Esophagus (tissue), 2 donors: Measurements from ENCODE around the gene SLC16A10. TPM values are rescaled to one million over a fixed set of nuclear protein-coding genes. Genes with fewer than 3 reads are reported as not detected.
"Not testable (repeated sequence)": the region's sequence is repeated elsewhere in the genome, so short reads cannot be mapped to it uniquely, and the experiment has no call there.

Source experiments
- H3K27ac ChIP-seq, 2 donors: one replicate each; pipeline ENCODE4 v1.5.1; 2013; ENCODE audit warnings: low read depth in 2 of 2, mild to moderate bottlenecking in 2 of 2, inconsistent platforms in 1 of 2, low read length in 1 of 2, moderate library complexity in 1 of 2
- H3K27me3 ChIP-seq, 2 donors: one replicate each; pipeline ENCODE4 v1.6.1; 2013; ENCODE audit warnings: low read length in 2 of 2, control low read depth in 1 of 2, mild to moderate bottlenecking in 1 of 2; ENCODE audit not compliant: insufficient read depth in 2 of 2, control insufficient read depth in 1 of 2
- H3K36me3 ChIP-seq, 2 donors: one replicate each; pipeline ENCODE4 v1.6.1; 2013; ENCODE audit warnings: low read length in 1 of 2; ENCODE audit not compliant: control insufficient read depth in 2 of 2, insufficient read depth in 2 of 2
- H3K4me1 ChIP-seq, 2 donors: one replicate each; pipeline ENCODE4 v1.6.1; 2013; ENCODE audit warnings: low read length in 1 of 2; ENCODE audit not compliant: control insufficient read depth in 2 of 2, insufficient read depth in 2 of 2
- H3K4me3 ChIP-seq, 2 donors: one replicate each; pipeline ENCODE4 v1.5.1; 2013; ENCODE audit warnings: low read length in 2 of 2, mild to moderate bottlenecking in 2 of 2, low read depth in 1 of 2, moderate library complexity in 1 of 2
- H3K9me3 ChIP-seq, 2 donors: one replicate each; pipeline ENCODE4 v1.6.1; 2013; ENCODE audit warnings: mild to moderate bottlenecking in 2 of 2, low read depth in 1 of 2, low read length in 1 of 2, moderate library complexity in 1 of 2; ENCODE audit not compliant: control insufficient read depth in 2 of 2, insufficient read depth in 1 of 2
- WGBS, 2 donors: extraction: QIAGEN DNeasy Blood & Tissue Kit; methylation state at CpG; one replicate each; pipeline ENCODE4 v1.1.7; 2013; 5-methylcytosine and 5-hydroxymethylcytosine counted together
- polyA plus RNA-seq, 2 donors: library from polyadenylated mRNA; stranded (reverse); fragments of 200-250 nt; gene quantifications; one replicate each; pipeline ENCODE4 v1.2.3, GENCODE V29; 2013
- donor health status: healthy with polysubstance abuse.
- donor health status: Bipolar disorder and iron deficiency.

Gene SLC16A10
- polyA plus RNA-seq, 2 donors: 0.18 to 0.41 TPM

- Histone ChIP-seq H3K4me1 (no peaks in the 10 kb centered on the region), H3K27me3 (no peaks in the 10 kb centered on the region), H3K36me3 (no peaks in the 10 kb centered on the region), H3K27ac (no peak overlapping the region), H3K4me3 (no peak overlapping the region), H3K9me3 (no peaks in the 10 kb centered on the region)
- WGBS, 2 donors: 62 to 73% methylated on average over 7 of the region's 7 CpGs
These were observed 35.4 kb downstream of the SLC16A10 start for GRCh38 chr6:111122458-111123286.

- no peaks in the 10 kb centered on the region for H3K4me1 ChIP-seq
- no peak overlapping the region for H3K4me3 ChIP-seq
- H3K9me3 ChIP-seq: no peaks in the 10 kb centered on the region
- H3K36me3 ChIP-seq: no peaks in the 10 kb centered on the region
- WGBS, 2 donors: 74 to 76% methylated on average over 4 of the region's 4 CpGs
- H3K27ac ChIP-seq: no peak overlapping the region
- no peaks in the 10 kb centered on the region for H3K27me3 ChIP-seq
These were observed 37.1 kb downstream of the SLC16A10 start for GRCh38 chr6:111124406-111124805.

GRCh38 chr6:111129013-111129412, 41.7 kb downstream of the SLC16A10 start:
- Histone ChIP-seq H3K9me3 (no peaks in the 10 kb centered on the region), H3K27ac (no peak overlapping the region), H3K27me3 (no peaks in the 10 kb centered on the region), H3K4me3 (no peak overlapping the region), H3K4me1 (no peaks in the 10 kb centered on the region), H3K36me3 (no peaks in the 10 kb centered on the region)
- 27 to 37% methylated on average over 1 of the region's 1 CpG for WGBS, 2 donors

- H3K27ac ChIP-seq, H3K27me3 ChIP-seq, H3K36me3 ChIP-seq, H3K4me3 ChIP-seq, H3K9me3 ChIP-seq, H3K4me1 ChIP-seq: not testable (repeated sequence)
- 96 to 97% methylated on average over 11 of the region's 11 CpGs for WGBS, 2 donors
These were observed 43.7 kb downstream of the SLC16A10 start for GRCh38 chr6:111131018-111131417.

- 36% methylated on average over 2 of the region's 2 CpGs for WGBS, 2 donors
- not testable (repeated sequence) for H3K4me1 ChIP-seq, H3K4me3 ChIP-seq, H3K36me3 ChIP-seq, H3K27me3 ChIP-seq, H3K27ac ChIP-seq, H3K9me3 ChIP-seq
These were observed 45.4 kb downstream of the SLC16A10 start for GRCh38 chr6:111132669-111133068.

GRCh38 chr6:111134236-111134869, 47.0 kb downstream of the SLC16A10 start:
- 67 to 84% methylated on average over 6 of the region's 6 CpGs for WGBS, 2 donors
- H3K27me3 ChIP-seq, H3K4me3 ChIP-seq, H3K36me3 ChIP-seq, H3K9me3 ChIP-seq, H3K4me1 ChIP-seq, H3K27ac ChIP-seq: not testable (repeated sequence)

GRCh38 chr6:111137489-111138093, 50.3 kb downstream of the SLC16A10 start:
- H3K36me3 ChIP-seq, H3K27me3 ChIP-seq, H3K4me3 ChIP-seq, H3K9me3 ChIP-seq, H3K27ac ChIP-seq, H3K4me1 ChIP-seq: not testable (repeated sequence)
- 80 to 81% methylated on average over 14 of the region's 14 CpGs for WGBS, 2 donors

- Histone ChIP-seq H3K9me3 (no peaks in the 10 kb centered on the region), H3K27ac (no peak overlapping the region), H3K27me3 (no peaks in the 10 kb centered on the region), H3K36me3 (no peaks in the 10 kb centered on the region), H3K4me1 (no peaks in the 10 kb centered on the region), H3K4me3 (no peak overlapping the region)
- WGBS, 2 donors: 74 to 77% methylated on average over 3 of the region's 3 CpGs
These were observed 60.1 kb downstream of the SLC16A10 start for GRCh38 chr6:111147440-111147839.

- H3K4me3 ChIP-seq: no peak overlapping the region
- no peaks in the 10 kb centered on the region for H3K4me1 ChIP-seq
- no peaks in the 10 kb centered on the region for H3K27me3 ChIP-seq
- H3K36me3 ChIP-seq: no peaks in the 10 kb centered on the region
- no peak overlapping the region for H3K27ac ChIP-seq
- no peaks in the 10 kb centered on the region for H3K9me3 ChIP-seq
- 69 to 89% methylated on average over 1 of the region's 1 CpG for WGBS, 2 donors
These were observed 60.8 kb downstream of the SLC16A10 start for GRCh38 chr6:111148110-111148509.
